ENCODE measurements around the gene NDEL1. TPM values are rescaled to one million over a fixed set of nuclear protein-coding genes. Genes with fewer than 3 reads are reported as not detected.

The NDEL1 gene
- total RNA-seq, 1 experiment from 2014 or later, result 38.4 TPM

DNA sequence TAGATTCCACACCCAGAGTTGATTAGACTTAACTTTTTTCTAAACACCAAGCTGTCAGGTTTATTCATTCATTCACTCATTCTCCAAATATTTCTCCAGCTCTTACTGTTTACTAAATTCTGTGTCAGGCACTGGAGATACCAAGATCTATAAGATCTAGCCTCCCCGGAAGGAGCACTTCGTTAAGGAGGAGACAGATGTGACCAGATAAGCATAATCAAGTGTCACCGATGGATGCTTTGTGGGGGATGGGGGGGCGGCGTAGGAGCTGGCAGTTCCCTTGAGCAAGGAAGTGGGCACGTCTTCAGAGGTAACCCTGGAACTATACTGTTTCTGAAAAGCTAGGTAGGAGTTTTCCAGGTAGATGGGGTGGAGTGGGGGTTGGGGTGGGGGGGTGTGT lies 48.8 kb upstream of the NDEL1 start:
- Histone ChIP-seq H2BK20ac (ENCODE audit: low read depth, low read length, poor library complexity, severe bottlenecking) (no peak overlapping the region), H3K4ac (ENCODE audit: low read depth, low read length) (no peak overlapping the region), H4K5ac (ENCODE audit: insufficient read length, low read depth, low read length) (no peak overlapping the region), H2AK5ac (ENCODE audit: insufficient read length, low read length) (no peak overlapping the region), H3K18ac (ENCODE audit: insufficient read length, low read depth, low read length) (no peak overlapping the region), H3K27me3 (ENCODE audit: insufficient read depth, low read length) (no peaks in the 10 kb centered on the region), H4K91ac (ENCODE audit: insufficient read length, low read depth, low read length) (no peak overlapping the region), H2BK15ac (ENCODE audit: low read depth, low read length) (no peak overlapping the region), H2BK12ac (ENCODE audit: insufficient read length, low read depth, low read length) (no peak overlapping the region), H3K23ac (ENCODE audit: insufficient read length, low read depth, low read length) (no peak overlapping the region), H3K9me3 (ENCODE audit: control insufficient read depth, low read depth, low read length) (no peaks in the 10 kb centered on the region), H3K14ac (ENCODE audit: insufficient read depth, low read length) (no peak overlapping the region), H3K4me1 (ENCODE audit: insufficient read depth, low read length) (no peaks in the 10 kb centered on the region), H3K79me2 (ENCODE audit: insufficient read depth, low read length) (peaks cover 8% of the 10 kb centered on the region; the same call in 1 of the 2 replicates), H2BK5ac (ENCODE audit: insufficient read length, low read length) (no peak overlapping the region), H4K20me1 (ENCODE audit: control insufficient read depth, insufficient read depth, insufficient read length) (no peaks in the 10 kb centered on the region), H3K23me2 (ENCODE audit: insufficient read length, low read depth, low read length, poor library complexity, severe bottlenecking) (peaks cover 5% of the 10 kb centered on the region), H2BK120ac (ENCODE audit: low read depth, low read length, poor library complexity, severe bottlenecking) (no peak overlapping the region), H3K79me1 (ENCODE audit: insufficient read depth, low read depth, low read length, poor library complexity, severe bottlenecking) (no peaks in the 10 kb centered on the region), H2AFZ (ENCODE audit: low read length) (no peak overlapping the region), H3K56ac (ENCODE audit: insufficient read length, low read depth, low read length) (no peak overlapping the region), H3K27ac (ENCODE audit: insufficient read length, low read depth, low read length) (no peak overlapping the region), H3T11ph (ENCODE audit: low read length) (no peak overlapping the region), H3K4me2 (ENCODE audit: insufficient read depth, insufficient read length, low read length) (no peak overlapping the region), H4K8ac (replicated peaks; ENCODE audit: insufficient read length, low read depth, low read length) (no peak overlapping the region), H3K9ac (ENCODE audit: extremely low read depth, insufficient read length, low read length) (no peak overlapping the region)
- peak overlapping the region in 1 of 3 experiments; percentile 66; a peak in 1 of 7 replicates for H3K27ac Mint-ChIP-seq
- H3K27me3 Mint-ChIP-seq (ENCODE audit: low read depth), result peaks cover 2% of the 10 kb centered on the region; the same call in 1 of the 2 replicates
- WGBS (ENCODE audit: extremely low coverage, insufficient read length, low lambda C conversion rate), result no CpG with 5 or more reads among the region's 6 CpGs
- TF ChIP-seq, protein P1, sequence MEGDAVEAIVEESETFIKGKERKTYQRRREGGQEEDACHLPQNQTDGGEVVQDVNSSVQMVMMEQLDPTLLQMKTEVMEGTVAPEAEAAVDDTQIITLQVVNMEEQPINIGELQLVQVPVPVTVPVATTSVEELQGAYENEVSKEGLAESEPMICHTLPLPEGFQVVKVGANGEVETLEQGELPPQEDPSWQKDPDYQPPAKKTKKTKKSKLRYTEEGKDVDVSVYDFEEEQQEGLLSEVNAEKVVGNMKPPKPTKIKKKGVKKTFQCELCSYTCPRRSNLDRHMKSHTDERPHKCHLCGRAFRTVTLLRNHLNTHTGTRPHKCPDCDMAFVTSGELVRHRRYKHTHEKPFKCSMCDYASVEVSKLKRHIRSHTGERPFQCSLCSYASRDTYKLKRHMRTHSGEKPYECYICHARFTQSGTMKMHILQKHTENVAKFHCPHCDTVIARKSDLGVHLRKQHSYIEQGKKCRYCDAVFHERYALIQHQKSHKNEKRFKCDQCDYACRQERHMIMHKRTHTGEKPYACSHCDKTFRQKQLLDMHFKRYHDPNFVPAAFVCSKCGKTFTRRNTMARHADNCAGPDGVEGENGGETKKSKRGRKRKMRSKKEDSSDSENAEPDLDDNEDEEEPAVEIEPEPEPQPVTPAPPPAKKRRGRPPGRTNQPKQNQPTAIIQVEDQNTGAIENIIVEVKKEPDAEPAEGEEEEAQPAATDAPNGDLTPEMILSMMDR (conservative IDR thresholded peaks at IDR 0.05), result no peak
- H3K9me3 Mint-ChIP-seq, result no peaks in the 10 kb centered on the region; a peak in 1 of 5 replicates
- H3K4me1 Mint-ChIP-seq, result peaks cover 13 to 28% of the 10 kb centered on the region in 2 experiments
- H3K4me3 Mint-ChIP-seq, result no peak overlapping the region
- peaks cover 12% of the 10 kb centered on the region in 3 experiments for H3K36me3 Mint-ChIP-seq (ENCODE audit: insufficient read depth in 1 of 3, low read depth in 3 of 3)
- no peak for DNase-seq

Data from H9 (cell line).